Measurements from ENCODE around the gene TAF13.

- TF ChIP-seq, protein P1, sequence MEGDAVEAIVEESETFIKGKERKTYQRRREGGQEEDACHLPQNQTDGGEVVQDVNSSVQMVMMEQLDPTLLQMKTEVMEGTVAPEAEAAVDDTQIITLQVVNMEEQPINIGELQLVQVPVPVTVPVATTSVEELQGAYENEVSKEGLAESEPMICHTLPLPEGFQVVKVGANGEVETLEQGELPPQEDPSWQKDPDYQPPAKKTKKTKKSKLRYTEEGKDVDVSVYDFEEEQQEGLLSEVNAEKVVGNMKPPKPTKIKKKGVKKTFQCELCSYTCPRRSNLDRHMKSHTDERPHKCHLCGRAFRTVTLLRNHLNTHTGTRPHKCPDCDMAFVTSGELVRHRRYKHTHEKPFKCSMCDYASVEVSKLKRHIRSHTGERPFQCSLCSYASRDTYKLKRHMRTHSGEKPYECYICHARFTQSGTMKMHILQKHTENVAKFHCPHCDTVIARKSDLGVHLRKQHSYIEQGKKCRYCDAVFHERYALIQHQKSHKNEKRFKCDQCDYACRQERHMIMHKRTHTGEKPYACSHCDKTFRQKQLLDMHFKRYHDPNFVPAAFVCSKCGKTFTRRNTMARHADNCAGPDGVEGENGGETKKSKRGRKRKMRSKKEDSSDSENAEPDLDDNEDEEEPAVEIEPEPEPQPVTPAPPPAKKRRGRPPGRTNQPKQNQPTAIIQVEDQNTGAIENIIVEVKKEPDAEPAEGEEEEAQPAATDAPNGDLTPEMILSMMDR (IDR thresholded peaks at IDR 0.05; ENCODE audit: poor library complexity): peak; percentile 35
- no peak for TF ChIP-seq EZH2 (IDR thresholded peaks at IDR 0.05; ENCODE audit: borderline replicate concordance)
- TF ChIP-seq EZH2phosphoT487 (IDR thresholded peaks at IDR 0.05; ENCODE audit: low read depth, severe bottlenecking, unreplicated experiment): no peak
Measured at GRCh38 chr1:109112056-109112651, 36.4 kb upstream of the TAF13 start.

Data from hepatocyte (in vitro differentiated cells).